Heart right ventricle (tissue), 16 donors: ENCODE data around the gene GRAMD2B. TPM values are rescaled to one million over a fixed set of nuclear protein-coding genes. Genes with fewer than 3 reads are reported as not detected.
"Not testable (repeated sequence)": the region's sequence is repeated elsewhere in the genome, so short reads cannot be mapped to it uniquely, and the experiment has no call there.

Experiments used
- ATAC-seq, 8 donors: fragments of 200-7000 bp; cut with Tn5 transposase; one replicate each; pipeline ENCODE4 v1.9.1; 2020; ENCODE audit warnings: mild to moderate bottlenecking in 8 of 8, moderate library complexity in 8 of 8, moderate number of reproducible peaks in 1 of 8
- DNase-seq, 2 donors: peaks; one replicate each; pipeline ENCODE4 v3.0.0-alpha.2; 2020
- H3K27ac ChIP-seq, 10 donors: fragments of 200-600 bp; sonication (generic) in 2 of 10; one replicate each; pipeline versions ENCODE4 v1.5.0 to v1.8.0; 2020 to 2022; ENCODE audit warnings: mild to moderate bottlenecking in 3 of 10
- H3K27me3 ChIP-seq, 7 donors: fragments of 200-600 bp; one replicate each; pipeline ENCODE4 v1.8.0; 2021 to 2022; ENCODE audit warnings: mild to moderate bottlenecking in 2 of 7
- H3K36me3 ChIP-seq, 9 donors: fragments of 200-600 bp; sonication (generic) in 1 of 9; one replicate each; pipeline versions ENCODE4 v1.5.0 to v1.8.0; 2020 to 2022; ENCODE audit warnings: mild to moderate bottlenecking in 2 of 9
- H3K4me1 ChIP-seq, 9 donors: fragments of 200-600 bp; sonication (generic) in 1 of 9; one replicate each; pipeline versions ENCODE4 v1.5.0 to v1.8.0; 2020 to 2022; ENCODE audit warnings: mild to moderate bottlenecking in 4 of 9
- H3K4me3 ChIP-seq, 10 donors: fragments of 200-600 bp; sonication (generic) in 2 of 10; one replicate each; pipeline versions ENCODE4 v1.5.0 to v1.8.0; 2020 to 2022; ENCODE audit warnings: mild to moderate bottlenecking in 7 of 10, moderate library complexity in 2 of 10
- H3K9me3 ChIP-seq, 11 donors: fragments of 200-600 bp in 10 of 11; sonication (generic) in 2 of 11; one replicate each; pipeline versions ENCODE4 v1.5.0 to v1.8.0; 2013 to 2022; ENCODE audit warnings: mild to moderate bottlenecking in 2 of 11, control low read depth in 1 of 11, moderate library complexity in 1 of 11
- CTCF ChIP-seq, 9 donors: fragments of 200-600 bp; sonication (generic) in 2 of 9; IDR thresholded peaks; one replicate each; pipeline versions ENCODE4 v1.5.0 to v1.8.0; 2021 to 2022; ENCODE audit warnings: antibody characterized with exemption in 9 of 9, mild to moderate bottlenecking in 5 of 9, moderate library complexity in 1 of 9
- WGBS, 2 donors: extraction: QIAGEN DNeasy Blood & Tissue Kit; methylation state at CpG; one replicate each; pipeline ENCODE4 v1.1.7; 2013; ENCODE audit warnings: inconsistent platforms in 1 of 2; 5-methylcytosine and 5-hydroxymethylcytosine counted together
- intact Hi-C, 10 donors: fragments of 100-400 bp; cut with DNase I; formaldehyde crosslinking; loops; one replicate each; pipeline versions ENCODE4 v1.11.1 to v1.14.2; 2022
- long read RNA-seq, 3 donors: library from polyadenylated mRNA; unstranded; transcript quantifications; one replicate each; pipeline ENCODE4 v2.0.0, GENCODE V29; 2020 to 2021
- polyA plus RNA-seq, 2 donors: library from polyadenylated mRNA; stranded (reverse); fragments of 200-250 nt; gene quantifications; one replicate each; pipeline ENCODE4 v1.2.3, GENCODE V29; 2013
- total RNA-seq, 10 donors: library from RNA; stranded (reverse); fragmentation: NEBNext Ultra II Directional in 3 of 10; extraction: Animal tissue kit (Norgen Biotek cat#: 25700) in 3 of 10; gene quantifications; one replicate each; pipeline versions ENCODE4 v1.2.1 to v1.2.4, GENCODE V29; 2021 to 2023
- donor health status: Arrhythmogenic right ventricular cardiomyopathy.
- donor health status: ischemic (EF 13 %, LVEDD 7.1; RV severe dilation, severe dysfunction).
- donor health status: healthy with polysubstance abuse.
- donor health status: DM: no; HTN: yes; CAD: no.
- donor health status: DM: no; HTN: no; CAD: no.
- donor health status: ischemic (EF 25% LVEDD 6.9; RV normal size, moderate dysfunction).
- donor health status: ischemic (EF 25% LVEDD 5.7; RV mildly dilated, moderate dysfunction).
- donor health status: healthy.
- donor health status: DM: yes; HTN: yes; CAD: no.
- donor health status: Ischemic cardiomyopathy.
- donor health status: ischemic (EF 35%, LVEDD 5.7; RV mildly dilated, moderate dysfunction).
- donor health status: nonischemic (EF 11% LVEDD 7.7; RV severe dilation, severe dysfunction).
- donor health status: DM: yes; HTN: yes; CAD: no.
- donor health status: PGD.
- donor health status: ischemic (EF 29% LVEDD 5.4; RV normal size, mild dysfunction).
- donor health status: nonischemic (EF 23%, LVEDD 6.1; RV moderate dilation, normal function).

The GRAMD2B gene
- total RNA-seq (10 to 100 TPM; 29.1 to 47.3 (median 35.3) TPM), polyA plus RNA-seq (10 to 100 TPM; 10.7 to 13.3 TPM)
- long read RNA-seq, donor 1, transcript GRAMD2B-218 (15 exons, 2,977 nt) = minor isoform, 9 of 43 reads
- long read RNA-seq, donor 1, transcript GRAMD2B-201 (14 exons, 3,175 nt) = major isoform, 17 of 43 reads
- long read RNA-seq, donor 1, partial matches to known transcripts = 6 of 43 reads
- long read RNA-seq, donor 1, other reads (novel, unspliced or antisense) = 11 of 43 reads
- long read RNA-seq, donor 2, transcript GRAMD2B-218 (15 exons, 2,977 nt) = major isoform, 22 of 64 reads
- long read RNA-seq, donor 2, transcript GRAMD2B-201 (14 exons, 3,175 nt) = minor isoform, 15 of 64 reads
- long read RNA-seq, donor 2, partial matches to known transcripts = 9 of 64 reads
- long read RNA-seq, donor 2, other reads (novel, unspliced or antisense) = 18 of 64 reads
- long read RNA-seq, donor 3, transcript GRAMD2B-201 (14 exons, 3,175 nt) = minor isoform, 34 of 126 reads
- long read RNA-seq, donor 3, transcript GRAMD2B-218 (15 exons, 2,977 nt) = major isoform, 38 of 126 reads
- long read RNA-seq, donor 3, partial matches to known transcripts = 15 of 126 reads
- long read RNA-seq, donor 3, other reads (novel, unspliced or antisense) = 38 of 126 reads

GRCh38 chr5:126422994-126423788 lies at the start of gene GRAMD2B:
Gene GRAMD2B (plus strand): TSS chr5:126423409. CDS start chr5:126423607, 198 bp downstream.
- 0 to 1% methylated on average over 44 of the region's 44 CpGs for WGBS, 2 donors
- no peak for TF ChIP-seq CTCF (IDR thresholded peaks at IDR 0.05)
- intact Hi-C loops = loop anchor here in 5 of 10 donors (2.0 to 10.0 kb wide), 6 partner anchors 48 to 114 kb away; no protein-coding TSS in a partner anchor

GRCh38 chr5:126374109-126374416 lies 49.1 kb upstream of the GRAMD2B start:
- Histone ChIP-seq H3K27me3 (no peaks in the 10 kb centered on the region), H3K9me3 (no peaks in the 10 kb centered on the region), H3K27ac (no peak overlapping the region), H3K4me3 (no peak overlapping the region), H3K4me1 (peaks cover 0 to 11% (median 0%) of the 10 kb centered on the region in 9 donors), H3K36me3 (no peaks in the 10 kb centered on the region)
- DNase-seq = no peak
- 96 to 100% methylated on average over 1 of the region's 1 CpG for WGBS, 2 donors
- no peak for ATAC-seq
- intact Hi-C loops = loop anchor here in 2 of 10 donors (5.0 to 10.0 kb wide), 2 partner anchors 48 to 51 kb away; partner anchors contain the start of gene GRAMD2B (in 2 of the 2)
- TF ChIP-seq CTCF (IDR thresholded peaks at IDR 0.05) = no peak

More at GRCh38 chr5:126422994-126423788, at the start of gene GRAMD2B:
- peaks cover 0 to 35% (median 23%) of the 10 kb centered on the region in 9 donors for H3K4me1 ChIP-seq
- ATAC-seq (peak; percentile 96 to 99 (median 98)), DNase-seq (peak; percentile 86 to 89)
- H3K27ac ChIP-seq = peak within 1 kb of the TSS; percentile 87 to 97 (median 94)
- H3K36me3 ChIP-seq = peaks cover 0 to 10% (median 0%) of the 10 kb centered on the region in 9 donors
- no peaks in the 10 kb centered on the region for H3K27me3 ChIP-seq
- no peaks in the 10 kb centered on the region for H3K9me3 ChIP-seq
- peak within 1 kb of the TSS; percentile 56 to 88 (median 65) for H3K4me3 ChIP-seq

- TF ChIP-seq CTCF (IDR thresholded peaks at IDR 0.05) = no peak
- Histone ChIP-seq H3K27ac (no peak overlapping the region), H3K4me3 (no peak overlapping the region), H3K4me1 (no peaks in the 10 kb centered on the region), H3K27me3 (no peaks in the 10 kb centered on the region), H3K9me3 (peaks cover 0 to 14% (median 2%) of the 10 kb centered on the region in 11 donors), H3K36me3 (no peaks in the 10 kb centered on the region)
- intact Hi-C loops = loop anchor here in 1 of 10 donors (10.0 kb wide), 1 partner anchor 48 kb away; the partner anchor contains the start of gene GRAMD2B
- WGBS, 2 donors = 71 to 74% methylated on average over 1 of the region's 1 CpG
- ATAC-seq (peak in 1 of 8 donors; percentile 39), DNase-seq (no peak)
Measured at GRCh38 chr5:126376443-126376842, 46.8 kb upstream of the GRAMD2B start.

GRCh38 chr5:126377424-126377823 lies 45.8 kb upstream of the GRAMD2B start:
- peaks cover 0 to 24% (median 8%) of the 10 kb centered on the region in 11 donors for H3K9me3 ChIP-seq
- no peak for ATAC-seq
- intact Hi-C loops = loop anchor here in 1 of 10 donors (10.0 kb wide), 1 partner anchor 47 kb away; the partner anchor contains the start of gene GRAMD2B
- H3K27ac ChIP-seq = no peak overlapping the region
- DNase-seq = no peak
- TF ChIP-seq CTCF (IDR thresholded peaks at IDR 0.05) = no peak
- no peaks in the 10 kb centered on the region for H3K4me1 ChIP-seq
- no peaks in the 10 kb centered on the region for H3K27me3 ChIP-seq
- no peak overlapping the region for H3K4me3 ChIP-seq
- no peaks in the 10 kb centered on the region for H3K36me3 ChIP-seq
- 62 to 67% methylated on average over 2 of the region's 2 CpGs for WGBS, 2 donors

GRCh38 chr5:126380316-126380715 lies 42.9 kb upstream of the GRAMD2B start:
- H3K27me3 ChIP-seq, intact Hi-C loops, DNase-seq, H3K4me3 ChIP-seq, H3K36me3 ChIP-seq, H3K27ac ChIP-seq, ATAC-seq: not testable (repeated sequence)
- Histone ChIP-seq H3K4me1 (peaks cover 0 to 21% (median 9%) of the 10 kb centered on the region in 9 donors), H3K9me3 (peaks cover 0 to 25% (median 8%) of the 10 kb centered on the region in 11 donors)
- WGBS, 2 donors = 94% methylated on average over 2 of the region's 2 CpGs
